ENCODE data around the gene OSBPL7.

Gene OSBPL7

GRCh38 chr17:47822785-47823184 lies 1.2 kb upstream of the OSBPL7 start:
- DNase-seq = no peak

GRCh38 chr17:47821031-47821423 lies 567 bp downstream of the OSBPL7 start:
- no peak for DNase-seq

DNA sequence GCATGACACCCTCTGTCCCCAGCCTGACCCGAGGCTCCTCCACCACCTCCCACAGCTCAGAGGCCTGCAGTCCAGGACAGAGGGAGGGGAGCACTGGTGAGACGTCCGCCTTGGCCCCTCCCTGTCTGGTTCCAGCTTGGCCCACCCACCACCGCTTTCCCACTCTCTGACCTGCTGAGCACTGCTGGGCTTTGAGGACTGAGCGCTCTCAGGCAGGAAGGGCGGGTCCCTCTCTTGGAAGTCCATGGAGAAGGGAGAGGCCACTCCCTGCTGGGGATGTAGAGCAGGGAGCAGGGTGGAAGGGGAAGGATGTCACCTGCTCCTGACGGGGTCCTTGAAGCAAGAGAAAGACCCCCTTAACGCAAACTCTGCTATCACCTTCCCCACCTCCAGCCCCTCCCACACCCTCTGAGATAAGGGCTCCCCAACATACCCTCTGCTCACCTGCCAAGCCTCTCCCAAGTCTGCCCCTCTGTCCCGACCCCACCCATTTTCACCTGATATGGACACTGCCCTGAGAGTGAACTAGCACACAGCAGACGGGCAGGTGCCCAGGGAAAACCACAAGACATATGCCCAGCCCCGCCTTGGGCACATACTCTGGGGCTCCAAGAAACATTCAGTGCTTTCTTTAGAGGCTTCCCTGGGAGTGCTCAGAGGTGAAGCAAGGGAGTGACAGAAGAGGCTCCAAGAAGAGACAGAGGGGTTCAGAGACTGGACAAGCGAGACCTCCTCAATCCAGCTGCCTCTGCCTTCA lies 1.4 kb downstream of the OSBPL7 start:
- DNase-seq = no peak

DNA sequence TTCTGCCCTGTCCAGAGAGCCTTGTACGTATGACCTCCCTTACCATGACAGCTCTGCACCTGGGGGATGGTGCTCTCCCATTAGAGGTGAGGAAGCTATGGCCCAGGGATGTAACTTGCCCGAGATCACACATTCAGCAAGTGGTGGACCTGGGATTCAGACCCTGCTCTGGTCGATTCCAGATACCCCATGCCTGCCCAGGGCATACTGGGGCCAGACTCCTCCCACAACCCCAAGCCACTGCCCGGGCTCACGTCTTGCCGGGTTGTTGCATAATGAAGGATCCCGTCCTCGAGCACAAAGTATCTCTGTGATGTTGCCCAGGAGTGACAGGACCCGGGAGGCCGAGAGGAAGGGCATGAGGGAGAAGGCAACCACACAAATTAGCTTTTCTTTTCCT lies 2.1 kb downstream of the OSBPL7 start:
- DNase-seq = no peak

- DNase-seq = no peak
Measured at GRCh38 chr17:47818002-47818695, 3.4 kb downstream of the OSBPL7 start.

GRCh38 chr17:47816947-47817346 lies 4.6 kb downstream of the OSBPL7 start:
- no peak for DNase-seq

- no peak for DNase-seq
Measured at GRCh38 chr17:47816111-47816735, 5.4 kb downstream of the OSBPL7 start.

GRCh38 chr17:47815106-47815918 lies 6.3 kb downstream of the OSBPL7 start:
- DNase-seq = no peak

DNA sequence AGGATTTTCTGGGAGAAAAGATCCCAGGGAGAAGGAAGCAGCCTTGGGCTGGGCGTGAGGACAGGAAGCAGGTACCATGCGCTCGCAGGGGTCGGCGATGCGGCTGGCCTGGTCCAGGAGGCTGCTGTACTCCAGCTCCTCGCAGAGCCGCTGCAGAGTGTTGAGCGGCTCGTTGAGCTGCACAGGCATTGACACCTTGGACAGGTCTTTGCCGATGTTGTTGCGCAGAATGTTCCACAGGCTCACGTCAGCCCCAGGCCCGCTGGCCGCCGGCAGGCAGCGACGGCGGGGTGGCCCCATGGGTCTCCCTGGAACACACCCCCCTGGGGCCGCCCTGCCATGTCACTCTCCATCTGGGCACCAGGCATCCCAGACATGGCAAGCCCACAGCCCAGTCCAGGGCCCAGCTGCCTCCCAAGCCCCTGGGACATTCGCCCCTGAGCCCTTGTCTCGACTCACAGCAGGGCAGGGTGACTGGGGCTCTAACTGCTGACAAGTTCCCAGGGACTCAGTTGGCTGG lies 8.0 kb downstream of the OSBPL7 start:
- no peak for DNase-seq

- no peak for DNase-seq
Measured at GRCh38 chr17:47813077-47813476, 8.5 kb downstream of the OSBPL7 start.

GRCh38 chr17:47812146-47812920 lies 9.3 kb downstream of the OSBPL7 start:
- no peak for DNase-seq

GRCh38 chr17:47811709-47812108 lies 9.9 kb downstream of the OSBPL7 start:
- no peak for DNase-seq

- no peak for DNase-seq
Measured at GRCh38 chr17:47810901-47811635, 10.5 kb downstream of the OSBPL7 start.

DNA sequence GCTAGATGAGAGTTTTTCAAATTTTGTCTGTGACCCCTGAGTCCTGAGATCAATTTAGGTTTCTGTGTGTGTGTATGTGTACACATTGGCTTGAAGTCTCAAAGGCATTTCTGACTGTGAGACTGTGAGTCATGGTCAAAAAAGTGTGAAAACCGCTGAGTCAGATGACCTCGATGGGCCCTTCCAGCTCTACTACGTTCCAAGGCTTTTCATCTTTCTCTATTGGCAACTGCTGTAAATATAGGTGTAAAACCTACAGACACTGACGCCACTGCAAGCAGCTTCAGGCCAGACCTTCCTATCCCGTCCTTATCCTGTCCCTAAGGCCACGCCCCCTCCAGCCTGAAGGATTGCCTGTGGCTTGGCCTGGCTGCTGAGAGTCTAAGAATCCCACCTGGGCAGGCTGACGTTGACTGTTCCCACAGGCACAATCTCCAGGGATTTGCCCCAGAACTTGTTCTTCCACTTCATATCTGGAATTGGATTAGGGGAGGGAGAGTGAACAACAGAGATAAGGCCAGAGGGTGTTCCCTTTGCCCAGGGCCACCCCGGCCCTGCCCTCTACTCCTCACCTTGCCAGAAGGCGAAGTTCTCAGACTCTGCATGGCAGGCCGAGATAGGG lies 11.3 kb downstream of the OSBPL7 start:
- no peak for DNase-seq

DNA sequence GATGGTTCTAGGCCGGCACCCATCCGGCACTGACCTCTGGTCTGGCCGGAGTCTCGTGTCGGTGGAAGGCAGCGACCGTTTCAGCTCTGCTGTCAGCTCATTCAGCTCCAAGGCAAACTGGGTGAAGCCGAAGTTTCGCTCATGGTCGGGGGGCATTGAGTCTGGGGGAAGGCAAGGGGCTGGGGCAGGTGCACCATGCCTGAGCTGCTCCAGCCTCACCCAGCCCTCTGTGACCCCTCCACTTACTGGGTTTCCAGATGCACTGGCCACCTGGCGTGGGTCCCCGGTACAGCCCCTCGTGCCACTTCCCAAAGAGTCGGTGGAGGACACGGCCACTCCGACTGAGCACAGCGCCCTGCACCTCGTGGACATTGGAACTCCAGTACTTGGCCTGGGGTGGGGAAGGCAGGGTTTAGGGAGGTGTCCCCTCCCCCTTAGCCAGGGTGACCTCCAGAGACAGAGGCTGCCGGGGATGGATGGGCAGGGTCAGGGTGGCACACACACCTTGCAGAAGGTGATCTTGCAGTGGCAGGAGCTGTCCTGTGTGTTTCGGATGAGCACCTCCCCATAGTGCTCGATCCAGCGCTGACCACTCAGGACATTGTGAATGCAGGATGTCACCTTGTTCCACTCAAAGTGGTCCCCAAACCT lies 12.6 kb downstream of the OSBPL7 start:
- DNase-seq = no peak

GRCh38 chr17:47808036-47808829 lies 13.4 kb downstream of the OSBPL7 start:
- no peak for DNase-seq

DNA sequence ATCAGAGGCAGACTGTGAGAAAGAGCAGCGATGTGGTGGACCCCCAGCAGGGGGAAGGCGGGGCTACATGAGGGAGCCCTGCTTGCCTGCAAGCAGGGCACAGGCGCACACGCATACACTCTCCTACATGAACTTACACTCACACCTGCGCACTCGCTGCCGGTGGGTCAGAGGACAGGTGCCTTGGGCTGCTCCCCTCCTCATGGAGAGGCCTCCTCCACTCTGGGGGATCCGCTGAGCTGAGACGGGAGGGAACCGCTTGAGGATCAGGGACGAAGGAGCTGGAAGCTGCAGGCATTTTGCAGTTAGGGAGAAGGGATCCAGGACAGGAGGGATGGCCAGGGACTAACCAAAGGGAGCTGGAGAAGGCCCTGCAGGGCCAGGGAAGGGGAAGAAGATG lies 14.2 kb downstream of the OSBPL7 start:
- no peak for DNase-seq

- no peak for DNase-seq
Measured at GRCh38 chr17:47806913-47807255, 14.7 kb downstream of the OSBPL7 start.

- DNase-seq = no peak
Measured at GRCh38 chr17:47806026-47806912, 15.3 kb downstream of the OSBPL7 start.
